Measurements from ENCODE around the gene EVI5. TPM values are rescaled to one million over a fixed set of nuclear protein-coding genes. Genes with fewer than 3 reads are reported as not detected.
"Not testable (repeated sequence)": the region's sequence is repeated elsewhere in the genome, so short reads cannot be mapped to it uniquely, and the experiment has no call there.

The EVI5 gene
- total RNA-seq, 1 donor from 2014 or later: 105 TPM

- DNase-seq (ENCODE audit: low spot score): no peak
These were observed 7.5 kb upstream of the EVI5 start for GRCh38 chr1:92792340-92792782.

- DNase-seq (ENCODE audit: low spot score): no peak
These were observed 6.7 kb upstream of the EVI5 start for GRCh38 chr1:92791487-92792066.

- no peak for DNase-seq (ENCODE audit: low spot score)
These were observed 6.0 kb upstream of the EVI5 start for GRCh38 chr1:92790867-92791266.

- no peak for DNase-seq (ENCODE audit: low spot score)
These were observed 5.2 kb upstream of the EVI5 start for GRCh38 chr1:92790081-92790480.

GRCh38 chr1:92786111-92786901 lies 1.4 kb upstream of the EVI5 start:
- no peak for DNase-seq (ENCODE audit: low spot score)

- peak; percentile 61 for DNase-seq (ENCODE audit: low spot score)
These were observed 778 bp downstream of the EVI5 start for GRCh38 chr1:92784021-92784638.

GRCh38 chr1:92783550-92783949 lies 1.4 kb downstream of the EVI5 start:
- DNase-seq (ENCODE audit: low spot score): not testable (repeated sequence)

- DNase-seq (ENCODE audit: low spot score): no peak
These were observed 6.5 kb downstream of the EVI5 start for GRCh38 chr1:92778376-92778775.

GRCh38 chr1:92774407-92774806 lies 10.5 kb downstream of the EVI5 start:
- DNase-seq (ENCODE audit: low spot score): no peak

- DNase-seq (ENCODE audit: low spot score): not testable (repeated sequence)
These were observed 11.2 kb downstream of the EVI5 start for GRCh38 chr1:92773749-92774148.

GRCh38 chr1:92769856-92770255 lies 15.1 kb downstream of the EVI5 start:
- no peak for DNase-seq (ENCODE audit: low spot score)

GRCh38 chr1:92768915-92769314 lies 16.0 kb downstream of the EVI5 start:
- DNase-seq (ENCODE audit: low spot score): no peak

- no peak for DNase-seq (ENCODE audit: low spot score)
These were observed 16.6 kb downstream of the EVI5 start for GRCh38 chr1:92768296-92768695.

GRCh38 chr1:92764116-92764515 lies 20.8 kb downstream of the EVI5 start:
- no peak for DNase-seq (ENCODE audit: low spot score)

GRCh38 chr1:92762355-92762754 lies 22.6 kb downstream of the EVI5 start:
- DNase-seq (ENCODE audit: low spot score): no peak

GRCh38 chr1:92759361-92759760 lies 25.5 kb downstream of the EVI5 start:
- DNase-seq (ENCODE audit: low spot score): no peak

- DNase-seq (ENCODE audit: low spot score): no peak
These were observed 28.4 kb downstream of the EVI5 start for GRCh38 chr1:92756537-92756936.

GRCh38 chr1:92755541-92756461 lies 29.1 kb downstream of the EVI5 start:
- no peak for DNase-seq (ENCODE audit: low spot score)

GRCh38 chr1:92754719-92755050 lies 30.2 kb downstream of the EVI5 start:
- DNase-seq (ENCODE audit: low spot score): no peak

- DNase-seq (ENCODE audit: low spot score): peak; percentile 36
These were observed 30.7 kb downstream of the EVI5 start for GRCh38 chr1:92754000-92754718.

GRCh38 chr1:92752719-92753118 lies 32.2 kb downstream of the EVI5 start:
- DNase-seq (ENCODE audit: low spot score): no peak
